A673 (cell line): ENCODE results near the gene LGSN. TPM values are rescaled to one million over a fixed set of nuclear protein-coding genes. Genes with fewer than 3 reads are reported as not detected.
"Not testable (repeated sequence)": the region's sequence is repeated elsewhere in the genome, so short reads cannot be mapped to it uniquely, and the experiment has no call there.

ENCODE experiments used
- BruUV-seq: library from RNA; stranded (reverse); fragments of 400-500 nt; replicated peaks from 2 replicates; lab custom pipeline; 2021; lab: Mats Ljungman, UMichigan
- CTCF ChIA-PET: fragments of 300-600 bp; sonication (Branson Sonifier 250); formaldehyde crosslinking; loops from one replicate; lab custom pipeline; 2022; ENCODE audit warnings: antibody characterized with exemption; lab: Charles Lee
- POLR2A ChIA-PET: fragments of 300-600 bp; sonication (Branson Sonifier 250); formaldehyde crosslinking; loops from one replicate; lab custom pipeline; 2022; ENCODE audit warnings: antibody characterized with exemption; ENCODE audit not compliant: low non-redundant PET; lab: Charles Lee
- DNase-seq: peaks from one replicate; pipeline ENCODE4 v3.0.0-alpha.2; 2015; ENCODE audit warnings: low spot score
- H3K27ac ChIP-seq: fragments of 200-600 bp; sonication (generic); 2 replicates; pipeline ENCODE4 v1.5.1; 2016; ENCODE audit warnings: mixed run types, low read depth, mild to moderate bottlenecking, mixed read lengths, antibody characterized with exemption, low read length; ENCODE audit not compliant: poor library complexity, severe bottlenecking
- H3K27me3 ChIP-seq: fragments of 200-600 bp; sonication (generic); replicated peaks from 2 replicates; pipeline ENCODE4 v1.6.1; 2017; ENCODE audit warnings: mixed run types, low read depth, mild to moderate bottlenecking, mixed read lengths, antibody characterized with exemption, low read length; ENCODE audit not compliant: insufficient read depth, poor library complexity
- H3K36me3 ChIP-seq: fragments of 200-600 bp; sonication (generic); 2 replicates; pipeline ENCODE4 v1.6.1; 2016; ENCODE audit warnings: mixed run types, mild to moderate bottlenecking, mixed read lengths, antibody characterized with exemption, low read length; ENCODE audit not compliant: insufficient read depth, poor library complexity, severe bottlenecking
- H3K4me1 ChIP-seq: fragments of 200-600 bp; sonication (generic); 2 replicates; pipeline ENCODE4 v1.6.1; 2017; ENCODE audit warnings: mixed run types, mild to moderate bottlenecking, mixed read lengths, antibody characterized with exemption, low read length; ENCODE audit not compliant: insufficient read depth, poor library complexity, severe bottlenecking
- H3K4me3 ChIP-seq: fragments of 200-600 bp; sonication (generic); 2 replicates; pipeline ENCODE4 v1.5.1; 2016; ENCODE audit warnings: low read depth, mixed run types, mild to moderate bottlenecking, mixed read lengths, low read length; ENCODE audit not compliant: poor library complexity, severe bottlenecking
- H3K9me3 ChIP-seq: fragments of 200-600 bp; sonication (generic); 2 replicates; pipeline ENCODE4 v1.6.1; 2016; ENCODE audit warnings: mixed run types, low read depth, mild to moderate bottlenecking, mixed read lengths, antibody characterized with exemption, low read length; ENCODE audit not compliant: poor library complexity, severe bottlenecking
- EZH2 ChIP-seq: fragments of 200-600 bp; sonication (generic); IDR thresholded peaks from 2 replicates; pipeline ENCODE4 v1.6.1; 2017; ENCODE audit warnings: borderline replicate concordance, low read depth, mild to moderate bottlenecking, mixed read lengths, antibody characterized with exemption, low read length; ENCODE audit not compliant: poor library complexity, severe bottlenecking
- intact Hi-C: fragments of 100-400 bp; cut with micrococcal nuclease; formaldehyde crosslinking; loops from one replicate; pipeline ENCODE4 v1.10.0; 2022; ENCODE audit not compliant: unreplicated experiment
- total RNA-seq: library from RNA; stranded (reverse); gene quantifications from 2 replicates; pipeline ENCODE4 v1.2.3, GENCODE V29; 2021
- TF ChIP-seq, protein P1 (sequence below): fragments of 300-800, 200-600 bp; sonication (generic); conservative IDR thresholded peaks from 2 replicates; pipeline ENCODE4 v1.5.1; 2017; ENCODE audit warnings: low read depth, mild to moderate bottlenecking, antibody characterized with exemption, low read length, moderate library complexity, mixed read lengths

LGSN gene
- total RNA-seq, 1 experiment from 2014 or later, result not detected

- H3K27ac ChIP-seq, result no peak overlapping the region
- no TSS peak for BruUV-seq
- H3K4me1 ChIP-seq, result no peaks in the 10 kb centered on the region
- no peak for DNase-seq
- no peaks in the 10 kb centered on the region for H3K9me3 ChIP-seq
- no peak overlapping the region for H3K4me3 ChIP-seq
- H3K27me3 ChIP-seq, result no peaks in the 10 kb centered on the region
- ChIA-PET CTCF (no interaction called here), POLR2A (no interaction called here)
- intact Hi-C loops, result no loop called here
- no peak for TF ChIP-seq EZH2
- TF ChIP-seq, protein P1, sequence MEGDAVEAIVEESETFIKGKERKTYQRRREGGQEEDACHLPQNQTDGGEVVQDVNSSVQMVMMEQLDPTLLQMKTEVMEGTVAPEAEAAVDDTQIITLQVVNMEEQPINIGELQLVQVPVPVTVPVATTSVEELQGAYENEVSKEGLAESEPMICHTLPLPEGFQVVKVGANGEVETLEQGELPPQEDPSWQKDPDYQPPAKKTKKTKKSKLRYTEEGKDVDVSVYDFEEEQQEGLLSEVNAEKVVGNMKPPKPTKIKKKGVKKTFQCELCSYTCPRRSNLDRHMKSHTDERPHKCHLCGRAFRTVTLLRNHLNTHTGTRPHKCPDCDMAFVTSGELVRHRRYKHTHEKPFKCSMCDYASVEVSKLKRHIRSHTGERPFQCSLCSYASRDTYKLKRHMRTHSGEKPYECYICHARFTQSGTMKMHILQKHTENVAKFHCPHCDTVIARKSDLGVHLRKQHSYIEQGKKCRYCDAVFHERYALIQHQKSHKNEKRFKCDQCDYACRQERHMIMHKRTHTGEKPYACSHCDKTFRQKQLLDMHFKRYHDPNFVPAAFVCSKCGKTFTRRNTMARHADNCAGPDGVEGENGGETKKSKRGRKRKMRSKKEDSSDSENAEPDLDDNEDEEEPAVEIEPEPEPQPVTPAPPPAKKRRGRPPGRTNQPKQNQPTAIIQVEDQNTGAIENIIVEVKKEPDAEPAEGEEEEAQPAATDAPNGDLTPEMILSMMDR, result no peak
- no peaks in the 10 kb centered on the region for H3K36me3 ChIP-seq
Observed at GRCh38 chr6:63245420-63245819, 74.4 kb downstream of the LGSN start.

DNA sequence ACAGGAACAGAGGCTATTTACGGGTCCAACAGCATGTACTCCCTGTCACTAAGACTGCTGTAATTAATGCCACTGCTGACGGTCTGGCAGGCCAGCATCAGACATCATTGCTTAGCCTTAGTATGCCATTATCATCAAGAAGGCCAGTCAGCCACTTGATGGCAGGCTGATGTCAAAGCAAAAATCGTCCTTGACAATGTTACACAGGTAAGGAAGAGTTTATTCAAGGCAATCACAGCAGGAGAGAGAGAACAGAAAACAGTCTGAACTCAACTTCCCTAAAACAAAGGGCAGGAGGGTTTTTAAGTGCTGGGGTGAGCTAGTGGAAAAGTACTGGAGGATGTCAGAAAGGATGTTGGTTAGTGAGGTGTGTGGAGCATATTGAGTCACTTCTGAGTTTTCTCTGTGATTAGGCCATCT is 83.4 kb downstream of the LGSN start:
- no peak for DNase-seq
- intact Hi-C loops, result no loop called here
- H3K36me3 ChIP-seq, result no peaks in the 10 kb centered on the region
- H3K4me3 ChIP-seq, result no peak overlapping the region
- H3K4me1 ChIP-seq, result no peaks in the 10 kb centered on the region
- CTCF ChIA-PET, result no interaction called here
- no peaks in the 10 kb centered on the region for H3K9me3 ChIP-seq
- no TSS peak for BruUV-seq
- H3K27me3 ChIP-seq, result no peaks in the 10 kb centered on the region
- POLR2A ChIA-PET, result no interaction called here
- no peak overlapping the region for H3K27ac ChIP-seq
- TF ChIP-seq EZH2, result no peak
- TF ChIP-seq, protein P1, result no peak

GRCh38 chr6:63230511-63230910 is 89.3 kb downstream of the LGSN start:
- POLR2A ChIA-PET, DNase-seq, H3K4me3 ChIP-seq, CTCF ChIA-PET, H3K4me1 ChIP-seq, H3K27me3 ChIP-seq, H3K27ac ChIP-seq, intact Hi-C loops, BruUV-seq, H3K9me3 ChIP-seq, H3K36me3 ChIP-seq: not testable (repeated sequence)

- H3K4me3 ChIP-seq, H3K9me3 ChIP-seq, CTCF ChIA-PET, DNase-seq, intact Hi-C loops, POLR2A ChIA-PET, H3K27me3 ChIP-seq, BruUV-seq, H3K27ac ChIP-seq, H3K4me1 ChIP-seq, H3K36me3 ChIP-seq: not testable (repeated sequence)
Observed at GRCh38 chr6:63230027-63230426, 89.8 kb downstream of the LGSN start.

DNA sequence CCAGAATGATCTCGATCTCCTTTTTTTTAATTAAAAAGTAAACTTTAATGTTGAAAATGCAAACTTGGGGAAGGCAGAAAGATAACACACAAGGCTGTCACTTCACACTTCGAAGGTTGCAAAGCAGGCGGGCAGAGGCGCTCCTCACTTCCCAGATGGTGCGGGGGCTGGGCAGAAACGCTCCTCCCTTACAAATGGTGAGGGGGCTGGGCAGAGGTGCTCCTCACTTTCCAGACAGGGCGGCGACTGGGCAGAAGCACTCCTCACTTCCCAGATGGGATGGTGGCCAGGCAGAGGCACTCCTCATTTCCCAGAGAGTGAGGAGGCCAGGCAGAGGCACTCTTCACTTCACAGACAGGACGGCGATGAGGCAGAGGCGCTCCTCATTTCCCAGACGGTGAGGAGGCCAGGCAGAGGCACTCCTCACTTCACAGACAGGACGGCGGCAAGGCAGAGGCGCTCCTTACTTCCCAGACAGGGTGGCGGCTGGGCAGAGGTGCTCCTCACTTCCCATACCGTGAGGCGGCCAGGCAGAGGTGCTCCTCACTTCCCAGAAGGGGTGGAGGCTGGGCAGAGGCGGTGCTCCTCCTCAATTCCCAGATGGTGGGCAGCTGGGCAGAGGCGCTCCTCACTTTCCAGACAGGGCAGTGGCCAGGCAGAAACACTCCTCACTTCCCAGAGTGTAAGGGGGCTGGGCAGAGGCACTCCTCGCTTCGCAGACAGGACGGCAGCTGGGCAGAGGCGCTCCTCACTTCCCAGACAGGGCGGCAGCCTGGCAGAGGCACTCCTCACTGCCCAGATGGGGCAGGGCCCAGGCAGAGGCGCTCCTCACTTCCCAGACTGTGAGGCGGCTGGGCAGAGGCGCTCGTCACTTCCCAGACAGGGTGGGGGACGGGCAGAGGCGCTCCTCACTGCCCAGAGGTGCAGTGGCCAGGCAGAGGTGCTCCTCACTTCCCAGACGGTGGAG is 91.6 kb downstream of the LGSN start:
- H3K4me1 ChIP-seq, BruUV-seq, intact Hi-C loops, H3K27ac ChIP-seq, H3K4me3 ChIP-seq, POLR2A ChIA-PET, H3K9me3 ChIP-seq, DNase-seq, CTCF ChIA-PET, H3K27me3 ChIP-seq, H3K36me3 ChIP-seq: not testable (repeated sequence)

GRCh38 chr6:63225987-63226386 is 93.8 kb downstream of the LGSN start:
- H3K4me1 ChIP-seq, CTCF ChIA-PET, BruUV-seq, H3K27ac ChIP-seq, H3K36me3 ChIP-seq, intact Hi-C loops, H3K27me3 ChIP-seq, DNase-seq, H3K4me3 ChIP-seq, POLR2A ChIA-PET, H3K9me3 ChIP-seq: not testable (repeated sequence)
